Measurements from ENCODE around the gene ENTPD2. TPM values are rescaled to one million over a fixed set of nuclear protein-coding genes. Genes with fewer than 3 reads are reported as not detected.

The ENTPD2 gene
- total and polyA plus RNA-seq, 2 donors (not counting 1 experiment from before 2014, with no cell fraction given) = not detected

DNA sequence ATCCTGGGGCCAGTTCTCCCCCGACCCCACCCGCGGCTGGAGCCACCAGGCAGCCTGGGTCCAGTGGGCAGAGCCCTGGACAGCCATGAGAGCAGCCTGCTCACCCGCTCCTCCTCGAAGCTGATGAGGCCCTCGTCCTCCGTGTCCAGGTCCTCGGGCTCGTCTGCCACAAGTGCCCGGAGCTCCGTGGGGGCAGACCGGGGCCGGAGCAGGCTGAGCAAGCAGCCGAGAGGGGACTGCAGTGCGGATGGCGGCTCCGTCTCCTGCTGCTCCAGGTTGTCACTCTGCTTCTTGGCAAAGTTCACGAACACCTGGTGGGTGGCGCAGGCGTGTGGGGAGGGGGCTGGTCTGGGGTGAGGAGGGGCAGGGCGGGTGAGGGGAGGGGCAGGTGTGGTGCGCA lies 45.5 kb downstream of the ENTPD2 start:
- ATAC-seq (ENCODE audit: low read depth) = no peak
- H3K4me2 ChIP-seq (replicated peaks; ENCODE audit: low read depth, low read length, poor library complexity, severe bottlenecking) = no peak overlapping the region
- no peak overlapping the region for H3K27ac ChIP-seq (ENCODE audit: low read length in 2 of 2)
- no peak for DNase-seq
- H3K9ac ChIP-seq (ENCODE audit: low read length) = no peak overlapping the region
- intact Hi-C loops (cut with micrococcal nuclease) = no loop called here
- Mint-ChIP-seq H3K27ac (no peak overlapping the region), H3K4me3 (no peak overlapping the region), H3K9me3 (ENCODE audit: insufficient read depth) (no peaks in the 10 kb centered on the region), H3K27me3 (no peaks in the 10 kb centered on the region), H3K4me1 (no peaks in the 10 kb centered on the region)
- peaks cover 0 to 1% of the 10 kb centered on the region in 2 experiments for H3K36me3 ChIP-seq (replicated peaks in 1 of 2; ENCODE audit: control extremely low read depth in 1 of 2, control insufficient read depth in 1 of 2, extremely low read depth in 1 of 2, insufficient read depth in 2 of 2, low read length in 1 of 2)
- no peak overlapping the region for H2AFZ ChIP-seq (ENCODE audit: insufficient read depth, low read depth, low read length, poor library complexity, severe bottlenecking)
- H3K9me3 ChIP-seq (ENCODE audit: control extremely low read depth in 1 of 3, control insufficient read depth in 2 of 3, insufficient read depth in 1 of 3, low read length in 2 of 3) = peaks cover 0 to 4% (median 0%) of the 10 kb centered on the region in 3 donors
- no peaks in the 10 kb centered on the region for H3K27me3 ChIP-seq (replicated peaks in 1 of 4; ENCODE audit: control extremely low read depth in 1 of 4, control insufficient read depth in 3 of 4, insufficient read depth in 4 of 4, low read length in 3 of 4)
- WGBS (ENCODE audit: insufficient coverage) = 86% methylated on average over 20 of the region's 22 CpGs
- ChIA-PET CTCF (interaction anchor here (1.5 kb wide), 1 partner anchor 21 kb away, joined by 5 read pairs; no protein-coding TSS in a partner anchor), POLR2A (no interaction called here)
- H4K20me1 ChIP-seq (ENCODE audit: control insufficient read depth, insufficient read depth, low read length, poor library complexity, severe bottlenecking) = no peaks in the 10 kb centered on the region
- no peak overlapping the region for H3K4me3 ChIP-seq (ENCODE audit: control extremely low read depth in 1 of 5, extremely low read depth in 1 of 5, insufficient read depth in 1 of 5, low read depth in 2 of 5, low read length in 4 of 5)
- no peaks in the 10 kb centered on the region for H3K79me2 ChIP-seq (ENCODE audit: control insufficient read depth, insufficient read depth, low read length)
- TF ChIP-seq EZH2 (IDR thresholded peaks at IDR 0.05; ENCODE audit: borderline replicate concordance, insufficient read depth, low read depth, low read length, poor library complexity, severe bottlenecking) = no peak
- TF ChIP-seq, protein P1, sequence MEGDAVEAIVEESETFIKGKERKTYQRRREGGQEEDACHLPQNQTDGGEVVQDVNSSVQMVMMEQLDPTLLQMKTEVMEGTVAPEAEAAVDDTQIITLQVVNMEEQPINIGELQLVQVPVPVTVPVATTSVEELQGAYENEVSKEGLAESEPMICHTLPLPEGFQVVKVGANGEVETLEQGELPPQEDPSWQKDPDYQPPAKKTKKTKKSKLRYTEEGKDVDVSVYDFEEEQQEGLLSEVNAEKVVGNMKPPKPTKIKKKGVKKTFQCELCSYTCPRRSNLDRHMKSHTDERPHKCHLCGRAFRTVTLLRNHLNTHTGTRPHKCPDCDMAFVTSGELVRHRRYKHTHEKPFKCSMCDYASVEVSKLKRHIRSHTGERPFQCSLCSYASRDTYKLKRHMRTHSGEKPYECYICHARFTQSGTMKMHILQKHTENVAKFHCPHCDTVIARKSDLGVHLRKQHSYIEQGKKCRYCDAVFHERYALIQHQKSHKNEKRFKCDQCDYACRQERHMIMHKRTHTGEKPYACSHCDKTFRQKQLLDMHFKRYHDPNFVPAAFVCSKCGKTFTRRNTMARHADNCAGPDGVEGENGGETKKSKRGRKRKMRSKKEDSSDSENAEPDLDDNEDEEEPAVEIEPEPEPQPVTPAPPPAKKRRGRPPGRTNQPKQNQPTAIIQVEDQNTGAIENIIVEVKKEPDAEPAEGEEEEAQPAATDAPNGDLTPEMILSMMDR (IDR thresholded peaks at IDR 0.05) = no peak
- no peaks in the 10 kb centered on the region for H3K4me1 ChIP-seq (ENCODE audit: control insufficient read depth in 2 of 2, insufficient read depth in 2 of 2, low read length in 2 of 2)

DNA sequence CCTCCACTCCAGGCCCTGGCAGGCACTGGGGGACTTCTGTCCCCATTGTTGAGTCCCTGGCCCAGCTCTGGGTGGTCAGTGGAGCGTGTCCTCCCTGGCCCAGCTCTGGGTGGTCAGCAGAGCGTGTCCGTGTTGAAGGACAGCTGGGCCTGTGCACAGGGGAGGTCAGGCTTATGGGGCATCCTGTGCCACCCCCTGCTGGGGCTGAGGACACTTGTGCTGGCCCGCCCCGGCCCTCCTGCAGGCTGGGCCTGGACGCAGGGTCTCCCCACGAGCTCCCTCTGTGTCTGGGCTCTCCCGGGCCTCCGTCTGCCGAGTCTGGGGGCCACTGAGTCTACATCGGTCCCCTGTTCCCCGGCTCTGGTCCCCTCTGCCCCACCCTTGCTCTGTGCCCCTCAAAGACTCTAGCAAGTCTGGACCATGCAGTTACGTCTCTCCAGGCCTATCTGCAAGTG lies 46.0 kb downstream of the ENTPD2 start:
- ATAC-seq (ENCODE audit: low read depth) = no peak
- no peaks in the 10 kb centered on the region for H3K4me1 Mint-ChIP-seq
- Histone ChIP-seq H3K79me2 (ENCODE audit: control insufficient read depth, insufficient read depth, low read length) (no peaks in the 10 kb centered on the region), H4K20me1 (ENCODE audit: control insufficient read depth, insufficient read depth, low read length, poor library complexity, severe bottlenecking) (no peaks in the 10 kb centered on the region), H3K27ac (ENCODE audit: low read length in 2 of 2) (no peak overlapping the region), H3K36me3 (replicated peaks in 1 of 2; ENCODE audit: control extremely low read depth in 1 of 2, control insufficient read depth in 1 of 2, extremely low read depth in 1 of 2, insufficient read depth in 2 of 2, low read length in 1 of 2) (peaks cover 0 to 1% of the 10 kb centered on the region in 2 experiments), H3K27me3 (replicated peaks in 1 of 4; ENCODE audit: control extremely low read depth in 1 of 4, control insufficient read depth in 3 of 4, insufficient read depth in 4 of 4, low read length in 3 of 4) (no peaks in the 10 kb centered on the region), H3K4me2 (replicated peaks; ENCODE audit: low read depth, low read length, poor library complexity, severe bottlenecking) (no peak overlapping the region), H2AFZ (ENCODE audit: insufficient read depth, low read depth, low read length, poor library complexity, severe bottlenecking) (no peak overlapping the region), H3K9ac (ENCODE audit: low read length) (no peak overlapping the region), H3K4me1 (ENCODE audit: control insufficient read depth in 2 of 2, insufficient read depth in 2 of 2, low read length in 2 of 2) (no peaks in the 10 kb centered on the region), H3K4me3 (ENCODE audit: control extremely low read depth in 1 of 5, extremely low read depth in 1 of 5, insufficient read depth in 1 of 5, low read depth in 2 of 5, low read length in 4 of 5) (no peak overlapping the region), H3K9me3 (ENCODE audit: control extremely low read depth in 1 of 3, control insufficient read depth in 2 of 3, insufficient read depth in 1 of 3, low read length in 2 of 3) (peaks cover 0 to 4% (median 0%) of the 10 kb centered on the region in 3 donors)
- H3K27me3 Mint-ChIP-seq = no peaks in the 10 kb centered on the region
- H3K4me3 Mint-ChIP-seq = no peak overlapping the region
- H3K9me3 Mint-ChIP-seq (ENCODE audit: insufficient read depth) = no peaks in the 10 kb centered on the region
- TF ChIP-seq, protein P1 (IDR thresholded peaks at IDR 0.05) = no peak
- no peak for TF ChIP-seq EZH2 (IDR thresholded peaks at IDR 0.05; ENCODE audit: borderline replicate concordance, insufficient read depth, low read depth, low read length, poor library complexity, severe bottlenecking)
- no peak overlapping the region for H3K27ac Mint-ChIP-seq
- no peak for DNase-seq
- intact Hi-C loops (cut with micrococcal nuclease) = no loop called here
- WGBS (ENCODE audit: insufficient coverage) = 82% methylated on average over 13 of the region's 13 CpGs
- ChIA-PET POLR2A (no interaction called here), CTCF (interaction anchor here (1.3 to 1.5 kb wide), 2 partner anchors 22 to 27 kb away, joined by 3 to 5 read pairs; no protein-coding TSS in a partner anchor)
